HL-60 (cell line): ENCODE measurements around the gene SHROOM3.

Experiments
- GABPA ChIP-seq: IDR thresholded peaks from 2 replicates; pipeline ENCODE4 v1.6.1; 2012; ENCODE audit warnings: low read depth
- POLR2AphosphoS5 ChIP-seq: IDR thresholded peaks from 2 replicates; pipeline ENCODE4 v1.6.1; 2012; ENCODE audit warnings: low read depth
- SPI1 ChIP-seq: IDR thresholded peaks from 2 replicates; pipeline ENCODE4 v1.6.1; 2012; ENCODE audit warnings: low read depth, mild to moderate bottlenecking, borderline replicate concordance
- TF ChIP-seq, protein P1 (sequence below): IDR thresholded peaks from one replicate; pipeline ENCODE4 v1.5.1; 2011; ENCODE audit warnings: low read length, control low read depth, inconsistent platforms; ENCODE audit not compliant: insufficient read depth
- TF ChIP-seq, protein P2 (sequence below): IDR thresholded peaks from 2 replicates; pipeline ENCODE4 v1.6.1; 2012; ENCODE audit warnings: low read depth; ENCODE audit not compliant: insufficient replicate concordance

DNA sequence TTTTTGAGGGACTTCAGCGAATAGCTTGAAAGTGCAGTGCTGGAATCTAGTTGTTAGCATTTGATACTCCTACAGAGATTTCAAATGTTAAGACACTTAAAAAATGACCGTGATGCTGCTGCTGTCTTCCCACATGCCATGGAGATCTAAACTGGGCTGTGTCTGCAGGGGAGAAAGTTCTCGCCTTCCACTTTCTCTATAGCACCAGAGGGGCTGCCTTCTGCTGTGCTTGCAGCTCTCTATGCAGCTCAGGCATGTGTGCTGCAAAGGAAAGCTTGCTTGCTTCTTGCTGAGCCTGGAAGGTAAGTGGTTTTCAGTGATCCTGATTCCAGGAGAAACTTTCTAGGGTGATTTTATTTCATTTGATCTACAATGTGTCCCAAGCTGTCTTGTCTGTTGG is 325.2 kb downstream of the SHROOM3 start:
- TF ChIP-seq, protein P1, sequence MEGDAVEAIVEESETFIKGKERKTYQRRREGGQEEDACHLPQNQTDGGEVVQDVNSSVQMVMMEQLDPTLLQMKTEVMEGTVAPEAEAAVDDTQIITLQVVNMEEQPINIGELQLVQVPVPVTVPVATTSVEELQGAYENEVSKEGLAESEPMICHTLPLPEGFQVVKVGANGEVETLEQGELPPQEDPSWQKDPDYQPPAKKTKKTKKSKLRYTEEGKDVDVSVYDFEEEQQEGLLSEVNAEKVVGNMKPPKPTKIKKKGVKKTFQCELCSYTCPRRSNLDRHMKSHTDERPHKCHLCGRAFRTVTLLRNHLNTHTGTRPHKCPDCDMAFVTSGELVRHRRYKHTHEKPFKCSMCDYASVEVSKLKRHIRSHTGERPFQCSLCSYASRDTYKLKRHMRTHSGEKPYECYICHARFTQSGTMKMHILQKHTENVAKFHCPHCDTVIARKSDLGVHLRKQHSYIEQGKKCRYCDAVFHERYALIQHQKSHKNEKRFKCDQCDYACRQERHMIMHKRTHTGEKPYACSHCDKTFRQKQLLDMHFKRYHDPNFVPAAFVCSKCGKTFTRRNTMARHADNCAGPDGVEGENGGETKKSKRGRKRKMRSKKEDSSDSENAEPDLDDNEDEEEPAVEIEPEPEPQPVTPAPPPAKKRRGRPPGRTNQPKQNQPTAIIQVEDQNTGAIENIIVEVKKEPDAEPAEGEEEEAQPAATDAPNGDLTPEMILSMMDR, result no peak
- TF ChIP-seq SPI1 (no peak), POLR2AphosphoS5 (no peak), GABPA (no peak)
- TF ChIP-seq, protein P2, sequence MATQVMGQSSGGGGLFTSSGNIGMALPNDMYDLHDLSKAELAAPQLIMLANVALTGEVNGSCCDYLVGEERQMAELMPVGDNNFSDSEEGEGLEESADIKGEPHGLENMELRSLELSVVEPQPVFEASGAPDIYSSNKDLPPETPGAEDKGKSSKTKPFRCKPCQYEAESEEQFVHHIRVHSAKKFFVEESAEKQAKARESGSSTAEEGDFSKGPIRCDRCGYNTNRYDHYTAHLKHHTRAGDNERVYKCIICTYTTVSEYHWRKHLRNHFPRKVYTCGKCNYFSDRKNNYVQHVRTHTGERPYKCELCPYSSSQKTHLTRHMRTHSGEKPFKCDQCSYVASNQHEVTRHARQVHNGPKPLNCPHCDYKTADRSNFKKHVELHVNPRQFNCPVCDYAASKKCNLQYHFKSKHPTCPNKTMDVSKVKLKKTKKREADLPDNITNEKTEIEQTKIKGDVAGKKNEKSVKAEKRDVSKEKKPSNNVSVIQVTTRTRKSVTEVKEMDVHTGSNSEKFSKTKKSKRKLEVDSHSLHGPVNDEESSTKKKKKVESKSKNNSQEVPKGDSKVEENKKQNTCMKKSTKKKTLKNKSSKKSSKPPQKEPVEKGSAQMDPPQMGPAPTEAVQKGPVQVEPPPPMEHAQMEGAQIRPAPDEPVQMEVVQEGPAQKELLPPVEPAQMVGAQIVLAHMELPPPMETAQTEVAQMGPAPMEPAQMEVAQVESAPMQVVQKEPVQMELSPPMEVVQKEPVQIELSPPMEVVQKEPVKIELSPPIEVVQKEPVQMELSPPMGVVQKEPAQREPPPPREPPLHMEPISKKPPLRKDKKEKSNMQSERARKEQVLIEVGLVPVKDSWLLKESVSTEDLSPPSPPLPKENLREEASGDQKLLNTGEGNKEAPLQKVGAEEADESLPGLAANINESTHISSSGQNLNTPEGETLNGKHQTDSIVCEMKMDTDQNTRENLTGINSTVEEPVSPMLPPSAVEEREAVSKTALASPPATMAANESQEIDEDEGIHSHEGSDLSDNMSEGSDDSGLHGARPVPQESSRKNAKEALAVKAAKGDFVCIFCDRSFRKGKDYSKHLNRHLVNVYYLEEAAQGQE, result no peak
